PFSK-1 (cell line): Measurements from ENCODE around the gene PRKAG2.

Source experiments
- FOXP2 ChIP-seq: optimal IDR thresholded peaks from 2 replicates; pipeline ENCODE3; 2011; ENCODE audit warnings: borderline replicate concordance, control low read depth, inconsistent platforms; ENCODE audit not compliant: insufficient read depth; ENCODE audit errors: extremely low read length, extremely low read depth
- POLR2AphosphoS5 ChIP-seq: IDR thresholded peaks from 2 replicates; pipeline ENCODE4 v1.6.1; 2012; ENCODE audit warnings: low read depth, mild to moderate bottlenecking, control low read depth, low read length, moderate library complexity
- SIN3A ChIP-seq: IDR thresholded peaks from 2 replicates; pipeline ENCODE4 v1.6.1; 2012; ENCODE audit warnings: mild to moderate bottlenecking, low read length, moderate library complexity, borderline replicate concordance; ENCODE audit not compliant: insufficient read depth
- TF ChIP-seq, protein P1 (sequence below), 2 experiments: IDR thresholded peaks; 2 replicates each; pipeline versions ENCODE4 v1.6.1 to v1.8.0; 2011 to 2012; ENCODE audit warnings: low read depth in 2 of 2, low read length in 2 of 2, control low read depth in 1 of 2, inconsistent platforms in 1 of 2, mild to moderate bottlenecking in 1 of 2, moderate library complexity in 1 of 2; ENCODE audit not compliant: insufficient read depth in 1 of 2

DNA sequence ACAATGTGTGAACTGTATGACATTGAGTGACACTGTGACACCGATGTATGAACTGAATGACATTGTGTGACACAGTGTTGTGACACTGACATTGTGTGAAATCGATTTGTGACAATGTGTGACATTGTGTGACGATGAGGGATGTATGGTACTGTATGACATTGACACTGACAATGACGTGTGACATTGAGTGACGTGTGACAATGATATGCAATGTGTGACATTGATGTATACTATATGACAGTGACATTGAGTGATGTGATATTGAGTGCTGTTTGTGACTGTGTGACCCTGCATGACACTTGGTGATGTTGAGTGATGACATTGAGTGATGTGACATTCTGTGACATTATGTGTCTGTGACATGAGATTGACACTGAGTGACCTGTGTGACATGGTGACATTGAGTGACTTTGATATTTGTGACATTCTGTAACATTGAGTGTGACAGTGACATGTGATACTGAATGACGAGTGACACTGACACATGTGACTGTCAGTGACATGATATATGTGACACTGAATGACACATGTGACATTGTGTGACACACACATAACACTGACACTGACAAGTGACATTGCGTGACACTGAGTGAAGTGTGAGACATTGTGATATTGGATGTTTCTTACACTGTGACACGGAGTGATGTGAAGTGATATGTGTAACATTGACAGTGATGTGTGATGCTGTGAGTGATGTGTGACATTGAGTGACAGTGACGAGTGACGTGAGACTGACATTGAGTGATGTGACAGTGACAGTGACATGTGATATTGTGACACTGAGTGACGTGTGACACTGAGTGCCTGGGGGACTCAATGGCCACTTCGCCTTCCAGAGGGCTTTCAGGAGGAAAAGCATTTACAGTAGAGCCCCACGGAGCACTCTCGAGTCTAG, 167.5 kb downstream of the PRKAG2 start:
- TF ChIP-seq, protein P1, sequence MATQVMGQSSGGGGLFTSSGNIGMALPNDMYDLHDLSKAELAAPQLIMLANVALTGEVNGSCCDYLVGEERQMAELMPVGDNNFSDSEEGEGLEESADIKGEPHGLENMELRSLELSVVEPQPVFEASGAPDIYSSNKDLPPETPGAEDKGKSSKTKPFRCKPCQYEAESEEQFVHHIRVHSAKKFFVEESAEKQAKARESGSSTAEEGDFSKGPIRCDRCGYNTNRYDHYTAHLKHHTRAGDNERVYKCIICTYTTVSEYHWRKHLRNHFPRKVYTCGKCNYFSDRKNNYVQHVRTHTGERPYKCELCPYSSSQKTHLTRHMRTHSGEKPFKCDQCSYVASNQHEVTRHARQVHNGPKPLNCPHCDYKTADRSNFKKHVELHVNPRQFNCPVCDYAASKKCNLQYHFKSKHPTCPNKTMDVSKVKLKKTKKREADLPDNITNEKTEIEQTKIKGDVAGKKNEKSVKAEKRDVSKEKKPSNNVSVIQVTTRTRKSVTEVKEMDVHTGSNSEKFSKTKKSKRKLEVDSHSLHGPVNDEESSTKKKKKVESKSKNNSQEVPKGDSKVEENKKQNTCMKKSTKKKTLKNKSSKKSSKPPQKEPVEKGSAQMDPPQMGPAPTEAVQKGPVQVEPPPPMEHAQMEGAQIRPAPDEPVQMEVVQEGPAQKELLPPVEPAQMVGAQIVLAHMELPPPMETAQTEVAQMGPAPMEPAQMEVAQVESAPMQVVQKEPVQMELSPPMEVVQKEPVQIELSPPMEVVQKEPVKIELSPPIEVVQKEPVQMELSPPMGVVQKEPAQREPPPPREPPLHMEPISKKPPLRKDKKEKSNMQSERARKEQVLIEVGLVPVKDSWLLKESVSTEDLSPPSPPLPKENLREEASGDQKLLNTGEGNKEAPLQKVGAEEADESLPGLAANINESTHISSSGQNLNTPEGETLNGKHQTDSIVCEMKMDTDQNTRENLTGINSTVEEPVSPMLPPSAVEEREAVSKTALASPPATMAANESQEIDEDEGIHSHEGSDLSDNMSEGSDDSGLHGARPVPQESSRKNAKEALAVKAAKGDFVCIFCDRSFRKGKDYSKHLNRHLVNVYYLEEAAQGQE (IDR thresholded peaks at IDR 0.05; ENCODE audit: insufficient read depth in 1 of 2, low read depth in 2 of 2, low read length in 2 of 2) = no peak
- TF ChIP-seq POLR2AphosphoS5 (no peak), FOXP2 (no peak), SIN3A (no peak)
